GM03348 (cell line): ENCODE data around the gene CCR7.
"Not testable (repeated sequence)": the region's sequence is repeated elsewhere in the genome, so short reads cannot be mapped to it uniquely, and the experiment has no call there.

ENCODE experiments used
- DNase-seq: peaks from one replicate; pipeline ENCODE4 v3.0.0; 2012; ENCODE audit warnings: low spot score

Gene CCR7

GRCh38 chr17:40597156-40597555 is 31.9 kb upstream of the CCR7 start:
- no peak for DNase-seq

- DNase-seq, result no peak
Measured at GRCh38 chr17:40596261-40596919, 31.1 kb upstream of the CCR7 start.

GRCh38 chr17:40590742-40591141 is 25.5 kb upstream of the CCR7 start:
- no peak for DNase-seq

GRCh38 chr17:40588552-40588951 is 23.3 kb upstream of the CCR7 start:
- no peak for DNase-seq

- not testable (repeated sequence) for DNase-seq
Measured at GRCh38 chr17:40586264-40586663, 21.0 kb upstream of the CCR7 start.

GRCh38 chr17:40584950-40585349 is 19.7 kb upstream of the CCR7 start:
- not testable (repeated sequence) for DNase-seq

- DNase-seq, result no peak
Measured at GRCh38 chr17:40582328-40582901, 17.1 kb upstream of the CCR7 start.

GRCh38 chr17:40580140-40580539 is 14.9 kb upstream of the CCR7 start:
- DNase-seq, result no peak

GRCh38 chr17:40579471-40579870 is 14.2 kb upstream of the CCR7 start:
- DNase-seq, result no peak

GRCh38 chr17:40577611-40578065 is 12.4 kb upstream of the CCR7 start:
- DNase-seq, result no peak

- DNase-seq, result no peak
Measured at GRCh38 chr17:40576113-40576740, 11.0 kb upstream of the CCR7 start.

GRCh38 chr17:40574292-40574691 is 9.0 kb upstream of the CCR7 start:
- no peak for DNase-seq

- DNase-seq, result not testable (repeated sequence)
Measured at GRCh38 chr17:40572245-40572993, 7.1 kb upstream of the CCR7 start.

GRCh38 chr17:40568074-40568836 is 3.0 kb upstream of the CCR7 start:
- DNase-seq, result no peak

GRCh38 chr17:40567377-40567776 is 2.1 kb upstream of the CCR7 start:
- DNase-seq, result no peak

GRCh38 chr17:40565769-40566409 is 617 bp upstream of the CCR7 start:
- DNase-seq, result no peak

- no peak for DNase-seq
Measured at GRCh38 chr17:40564195-40564882, 933 bp downstream of the CCR7 start.

GRCh38 chr17:40563220-40564052 is 1.8 kb downstream of the CCR7 start:
- no peak for DNase-seq

- DNase-seq, result no peak
Measured at GRCh38 chr17:40562838-40563219, 2.4 kb downstream of the CCR7 start.
